ENCODE results near the gene CUL4A.
"Not testable (repeated sequence)": the region's sequence is repeated elsewhere in the genome, so short reads cannot be mapped to it uniquely, and the experiment has no call there.

Gene CUL4A

GRCh38 chr13:113209336-113209758, at the start of gene CUL4A:
Gene CUL4A, plus strand, starts transcription at chr13:113209613. Its CDS starts 15 bp downstream, at chr13:113209628.
- intact Hi-C loops (cut with DNase I), result loop anchor here (2.0 to 10.0 kb wide), 3 partner anchors 87 to 285 kb away; partner anchors contain the start of genes DCUN1D2 and LAMP1
- DNase-seq, result peak; percentile 56 to 95 (median 74)

GRCh38 chr13:113159701-113160100, 49.7 kb upstream of the CUL4A start:
- DNase-seq, result peak in 2 of 10 donors; percentile 60 to 69
- intact Hi-C loops (cut with DNase I), result no loop called here

DNA sequence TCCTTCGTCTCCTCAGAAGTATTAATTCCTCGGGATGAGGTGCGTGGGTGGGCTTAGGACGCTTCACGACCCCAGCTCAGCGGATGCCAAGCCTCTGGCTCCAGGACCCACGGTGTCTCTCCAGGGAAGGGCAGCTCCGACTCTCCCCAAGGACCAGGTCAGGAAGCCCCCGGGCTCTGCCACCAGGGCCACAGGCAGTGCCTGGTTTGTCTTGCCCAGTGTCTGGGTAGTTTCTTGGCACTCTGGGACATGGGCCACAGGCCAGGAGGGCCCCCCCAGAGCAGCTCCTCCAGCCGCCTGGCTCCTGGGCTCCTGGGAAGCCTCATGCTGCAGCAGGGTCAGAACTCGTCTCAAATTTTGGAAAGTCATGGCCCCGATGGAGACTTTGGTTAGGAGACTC, 48.4 kb upstream of the CUL4A start:
- peak in 2 of 10 donors; percentile 47 to 48 for DNase-seq
- intact Hi-C loops (cut with DNase I), result no loop called here

DNA sequence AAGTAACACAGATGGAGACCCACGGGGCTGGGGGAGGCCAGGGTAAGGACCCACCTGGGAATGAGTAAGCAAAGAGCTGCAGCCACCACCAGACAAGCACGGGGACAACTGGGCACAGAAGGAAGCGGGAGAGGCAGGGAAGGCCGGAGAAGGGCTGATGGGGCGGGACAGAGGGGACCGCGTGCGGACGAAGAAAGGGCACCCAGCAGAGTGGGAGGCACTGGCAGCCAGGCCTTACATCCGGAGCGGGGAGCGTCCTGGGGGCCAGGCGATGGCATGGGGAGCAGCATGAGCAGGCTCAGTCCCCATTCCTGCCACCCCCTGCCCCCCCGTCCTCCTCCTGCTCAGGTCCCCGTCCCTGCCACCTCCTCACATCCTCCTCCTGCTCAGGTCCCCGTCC, 48.0 kb upstream of the CUL4A start:
- intact Hi-C loops (cut with DNase I), result no loop called here
- DNase-seq, result peak in 2 of 10 donors; percentile 47 to 72

DNA sequence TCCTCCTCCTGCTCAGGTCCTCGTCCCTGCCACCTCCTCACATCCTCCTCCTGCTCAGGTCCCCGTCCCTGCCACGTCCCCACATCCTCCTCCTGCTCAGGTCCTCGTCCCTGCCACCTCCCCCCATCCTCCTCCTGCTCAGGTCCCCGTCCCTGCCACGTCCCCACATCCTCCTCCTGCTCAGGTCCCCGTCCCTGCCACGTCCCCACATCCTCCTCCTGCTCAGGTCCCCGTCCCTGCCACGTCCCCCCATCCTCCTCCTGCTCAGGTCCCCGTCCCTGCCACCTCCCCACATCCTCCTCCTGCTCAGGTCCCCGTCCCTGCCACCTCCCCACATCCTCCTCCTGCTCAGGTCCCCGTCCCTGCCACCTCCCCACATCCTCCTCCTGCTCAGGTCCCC, 47.4 kb upstream of the CUL4A start:
- peak in 1 of 10 donors; percentile 63 for DNase-seq
- intact Hi-C loops (cut with DNase I), result not testable (repeated sequence)

GRCh38 chr13:113162783-113163685, 46.4 kb upstream of the CUL4A start:
- intact Hi-C loops (cut with DNase I), result no loop called here
- DNase-seq, result peak in 3 of 10 donors; percentile 78 to 84 (median 82)

GRCh38 chr13:113164492-113164891, 44.9 kb upstream of the CUL4A start:
- DNase-seq, result peak in 3 of 10 donors; percentile 48 to 63 (median 52)
- intact Hi-C loops (cut with DNase I), result no loop called here

DNA sequence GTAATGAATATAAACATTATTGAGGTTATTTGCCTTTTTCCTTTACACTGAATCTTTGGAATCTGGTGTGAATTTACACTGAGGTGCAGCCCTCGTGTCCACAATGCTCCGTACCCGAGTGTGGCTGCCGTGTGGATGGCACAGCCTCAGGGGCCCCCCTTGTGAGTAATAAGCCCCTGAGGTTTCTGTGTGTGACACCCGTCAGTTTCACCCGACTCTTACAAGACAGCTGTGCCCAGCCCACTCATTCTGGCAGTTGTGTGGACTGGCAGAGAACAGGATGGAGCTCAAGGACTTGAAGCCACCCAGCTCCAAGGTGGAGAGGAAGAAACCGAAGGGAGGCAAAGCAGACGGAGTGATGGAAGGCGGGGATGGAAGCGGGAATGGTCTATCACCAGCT, 43.1 kb upstream of the CUL4A start:
- no peak for DNase-seq
- intact Hi-C loops (cut with DNase I), result no loop called here

DNA sequence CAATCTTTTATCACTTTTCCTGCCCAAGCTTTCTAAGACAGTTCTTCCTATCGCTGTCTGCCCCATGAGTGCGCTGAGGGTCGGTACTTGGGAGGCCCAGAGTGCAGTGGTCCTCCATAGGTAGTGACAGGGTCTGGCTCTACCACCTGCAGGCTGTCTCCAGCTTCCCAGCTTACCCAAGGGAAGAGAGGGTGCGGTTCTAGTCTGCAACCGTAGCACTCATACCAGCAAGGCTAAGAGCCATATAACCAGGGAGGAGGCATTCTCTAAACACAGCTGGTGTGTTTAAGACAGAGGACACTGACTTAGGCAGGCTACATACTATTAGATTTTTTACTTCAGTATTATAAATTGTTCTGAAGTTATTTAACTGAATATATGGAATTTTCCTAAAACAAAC, 42.7 kb upstream of the CUL4A start:
- intact Hi-C loops (cut with DNase I), result no loop called here
- peak in 1 of 10 donors; percentile 19 for DNase-seq

GRCh38 chr13:113167155-113167554, 42.3 kb upstream of the CUL4A start:
- DNase-seq, result no peak
- intact Hi-C loops (cut with DNase I), result no loop called here

DNA sequence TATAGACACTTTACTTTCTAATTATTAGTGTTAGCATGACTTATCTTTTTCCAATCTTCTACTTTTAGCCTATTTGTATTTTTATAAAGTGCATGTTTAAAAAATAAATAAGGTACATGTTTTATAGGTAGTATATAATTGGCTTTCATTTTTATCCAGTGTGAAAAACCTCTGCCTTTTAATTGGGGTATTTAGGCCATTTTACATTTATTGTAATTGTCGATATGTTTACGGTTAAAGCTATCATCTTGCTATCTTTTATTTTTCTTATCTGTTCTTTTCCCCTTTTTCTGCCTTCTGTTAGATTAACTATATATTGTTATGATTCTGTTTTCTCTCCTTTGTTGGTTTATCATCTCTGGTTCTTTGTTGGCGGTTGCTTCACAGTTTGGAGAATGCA, 41.8 kb upstream of the CUL4A start:
- DNase-seq, result no peak
- intact Hi-C loops (cut with DNase I), result no loop called here

DNA sequence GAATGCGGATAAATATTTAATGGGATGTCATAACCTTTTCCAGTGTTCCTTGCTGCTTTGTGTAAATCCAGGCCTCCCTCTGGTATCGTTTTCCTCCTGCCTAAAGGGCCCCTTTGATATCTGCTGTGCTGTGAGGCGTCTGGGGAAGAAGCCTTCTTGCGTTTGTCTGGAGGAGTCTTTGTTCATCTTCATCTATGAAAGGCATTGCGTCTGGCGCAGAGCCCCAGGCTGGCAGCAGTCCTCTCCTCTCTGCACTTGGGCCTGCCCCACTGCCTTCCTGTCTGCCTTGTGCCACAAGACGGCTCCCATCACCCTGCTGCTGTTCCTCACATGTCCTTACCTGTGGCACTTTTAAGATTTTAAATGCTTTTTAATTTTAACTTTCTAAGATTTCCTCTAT, 41.2 kb upstream of the CUL4A start:
- intact Hi-C loops (cut with DNase I), result no loop called here
- peak in 2 of 10 donors; percentile 52 to 67 for DNase-seq

DNA sequence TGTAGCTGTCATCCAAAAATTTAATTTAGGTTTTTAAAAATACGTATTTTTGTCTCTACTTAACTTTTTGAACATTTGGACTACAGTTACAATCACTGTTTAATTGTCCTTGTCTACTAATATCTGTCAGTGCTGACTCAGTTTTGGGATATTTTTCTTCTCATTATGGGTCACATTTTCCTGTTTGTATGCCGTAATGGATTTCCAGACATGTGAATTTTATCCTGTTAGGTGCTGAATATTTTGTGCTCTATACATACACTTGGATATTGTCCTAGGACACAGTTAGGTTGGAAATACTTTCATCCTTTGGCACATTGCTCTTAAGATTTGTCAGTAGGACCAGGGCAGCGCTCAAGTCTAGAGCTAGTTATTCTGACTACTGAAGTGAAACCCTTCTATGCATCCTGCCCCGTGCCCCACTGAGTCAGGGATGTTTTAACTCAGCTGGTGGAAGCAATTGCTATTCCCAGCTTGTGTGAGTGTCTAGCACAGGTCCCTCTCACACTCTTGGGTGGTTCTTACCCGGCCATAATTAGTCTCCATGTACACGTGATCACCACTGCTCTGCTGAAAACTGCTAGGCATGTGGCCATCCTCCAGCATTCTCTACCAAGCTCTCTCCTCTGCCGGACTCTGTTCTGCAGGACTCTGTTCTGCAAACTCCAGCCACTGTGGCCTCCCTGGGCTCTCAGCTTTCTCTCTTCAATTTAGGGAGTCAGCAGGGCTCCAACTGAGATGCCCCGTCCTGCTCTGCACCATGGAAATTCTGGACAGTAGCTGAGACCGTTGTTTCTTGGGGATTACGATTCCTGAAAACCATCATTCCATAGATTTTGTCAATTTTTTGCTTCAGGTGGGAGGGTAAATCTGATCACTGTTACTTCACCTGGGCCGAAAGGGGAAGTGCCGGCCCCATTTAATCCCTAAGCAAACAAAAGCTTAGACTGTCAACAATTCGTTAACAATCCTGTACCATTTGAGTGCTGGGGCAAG, 39.8 kb upstream of the CUL4A start:
- DNase-seq, result peak in 2 of 10 donors; percentile 60 to 75
- intact Hi-C loops (cut with DNase I), result no loop called here

- intact Hi-C loops (cut with DNase I), result no loop called here
- peak in 1 of 10 donors; percentile 35 for DNase-seq
Measured at GRCh38 chr13:113170511-113170910, 38.9 kb upstream of the CUL4A start.

DNA sequence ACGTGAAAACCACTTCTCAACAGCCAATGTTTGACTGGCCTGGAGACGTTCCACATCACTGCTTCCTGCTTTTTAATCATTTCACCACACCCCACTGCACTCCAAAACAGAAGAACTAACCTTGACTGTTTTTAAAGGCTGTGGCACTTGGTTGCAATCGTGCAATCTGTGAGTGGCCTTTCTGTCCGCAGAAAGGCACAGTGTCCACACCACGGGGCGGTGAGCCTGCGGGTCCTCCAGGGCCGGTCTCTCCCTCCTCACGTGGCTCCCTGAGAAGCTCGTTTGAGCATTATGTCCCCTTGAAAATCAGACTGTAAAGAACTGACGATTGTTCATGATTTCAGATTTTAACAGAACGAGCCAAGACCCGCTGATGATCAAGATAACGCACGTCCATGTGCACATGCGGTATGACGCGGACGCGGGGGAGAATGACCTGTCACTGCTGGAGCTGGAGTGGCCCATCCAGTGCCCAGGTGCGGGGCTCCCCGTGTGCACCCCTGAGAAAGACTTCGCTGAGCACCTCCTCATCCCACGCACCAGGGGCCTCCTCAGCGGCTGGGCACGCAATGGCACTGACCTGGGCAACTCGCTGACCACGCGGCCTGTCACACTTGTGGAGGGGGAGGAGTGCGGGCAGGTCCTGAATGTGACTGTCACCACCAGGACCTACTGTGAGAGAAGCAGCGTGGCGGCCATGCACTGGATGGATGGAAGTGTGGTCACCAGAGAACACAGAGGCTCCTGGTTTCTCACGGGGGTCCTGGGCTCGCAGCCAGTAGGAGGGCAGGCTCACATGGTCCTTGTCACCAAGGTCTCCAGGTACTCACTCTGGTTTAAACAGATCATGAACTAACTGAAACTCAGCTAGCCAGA, 37.9 kb upstream of the CUL4A start:
- peak in 1 of 10 donors; percentile 31 for DNase-seq
- intact Hi-C loops (cut with DNase I), result no loop called here

- DNase-seq, result no peak
- intact Hi-C loops (cut with DNase I), result no loop called here
Measured at GRCh38 chr13:113172419-113172926, 36.9 kb upstream of the CUL4A start.

GRCh38 chr13:113176280-113176679, 33.1 kb upstream of the CUL4A start:
- intact Hi-C loops (cut with DNase I), result no loop called here
- DNase-seq, result no peak

GRCh38 chr13:113176822-113177221, 32.6 kb upstream of the CUL4A start:
- no peak for DNase-seq
- intact Hi-C loops (cut with DNase I), result no loop called here

GRCh38 chr13:113178070-113178895, 31.1 kb upstream of the CUL4A start:
- no peak for DNase-seq
- intact Hi-C loops (cut with DNase I), result no loop called here
